NCI-H460 (cell line): Measurements from ENCODE around the gene RNF130. TPM values are rescaled to one million over a fixed set of nuclear protein-coding genes. Genes with fewer than 3 reads are reported as not detected.

Source experiments
- DNase-seq: peaks from one replicate; pipeline ENCODE4 v3.0.0-alpha.2; 2016; ENCODE audit warnings: low read depth; ENCODE audit errors: extremely low read depth
- total RNA-seq: library from RNA; depleted of rRNA; stranded (reverse); fragments of >200 nt; shearing (Covaris generic); gene quantifications from 2 replicates; pipeline ENCODE4 v1.2.3, GENCODE V29; 2014

RNF130 gene
- total RNA-seq, 1 experiment from 2014 or later: 61.6 TPM

GRCh38 chr5:179923436-179923835, 148.1 kb downstream of the RNF130 start:
- no peak for DNase-seq

- DNase-seq: no peak
These were observed 151.4 kb downstream of the RNF130 start for GRCh38 chr5:179920175-179920574.

GRCh38 chr5:179919487-179920060, 152.0 kb downstream of the RNF130 start:
- no peak for DNase-seq

- DNase-seq: no peak
These were observed 152.6 kb downstream of the RNF130 start for GRCh38 chr5:179918742-179919486.

DNA sequence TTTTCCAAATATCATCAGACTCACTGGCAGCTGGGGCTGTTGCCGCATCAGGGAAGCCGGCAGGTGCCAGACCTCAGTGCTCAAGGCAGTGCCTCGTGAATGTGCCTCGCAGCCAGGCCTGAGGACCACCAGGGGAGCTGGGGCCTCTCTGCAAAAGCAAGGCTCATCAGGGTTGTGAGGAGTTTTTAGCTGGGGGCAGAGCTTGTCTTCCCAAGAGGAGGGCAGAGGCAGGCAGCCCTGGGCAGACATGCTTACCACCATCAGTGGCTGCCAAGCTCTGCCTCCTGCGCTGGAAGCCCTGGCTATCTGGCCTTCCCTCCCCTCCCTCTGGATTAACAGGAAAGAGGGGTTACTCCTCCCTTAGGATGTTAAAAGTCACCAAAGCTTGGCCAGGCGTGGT, 155.0 kb downstream of the RNF130 start:
- DNase-seq: no peak

- no peak for DNase-seq
These were observed 156.1 kb downstream of the RNF130 start for GRCh38 chr5:179915406-179915935.

GRCh38 chr5:179914032-179914755, 157.4 kb downstream of the RNF130 start:
- peak; percentile 48 for DNase-seq

- DNase-seq: no peak
These were observed 158.1 kb downstream of the RNF130 start for GRCh38 chr5:179913461-179913860.

- DNase-seq: no peak
These were observed 158.6 kb downstream of the RNF130 start for GRCh38 chr5:179912951-179913350.

- DNase-seq: no peak
These were observed 159.2 kb downstream of the RNF130 start for GRCh38 chr5:179912386-179912785.

GRCh38 chr5:179909224-179909623, 162.3 kb downstream of the RNF130 start:
- DNase-seq: no peak

DNA sequence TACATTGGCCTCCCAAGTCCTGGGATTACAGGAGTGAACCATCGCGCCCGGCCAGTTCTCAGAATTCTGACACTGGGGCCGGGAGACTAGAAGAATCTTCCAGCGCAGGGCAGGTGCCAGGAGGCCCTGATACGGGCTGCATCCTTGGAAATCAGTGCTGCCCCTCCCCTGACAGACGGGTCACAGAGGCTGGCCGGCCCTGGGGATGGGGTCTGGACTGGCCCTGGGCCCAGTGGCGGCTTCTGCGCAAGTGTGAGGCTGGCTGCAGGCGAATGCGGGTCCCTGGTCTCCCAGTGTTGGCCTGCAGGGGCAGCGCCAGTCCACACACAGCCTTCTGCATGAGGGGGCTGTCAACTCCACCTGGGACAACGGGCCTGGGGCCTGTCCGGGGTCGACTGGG, 163.0 kb downstream of the RNF130 start:
- DNase-seq: no peak

DNA sequence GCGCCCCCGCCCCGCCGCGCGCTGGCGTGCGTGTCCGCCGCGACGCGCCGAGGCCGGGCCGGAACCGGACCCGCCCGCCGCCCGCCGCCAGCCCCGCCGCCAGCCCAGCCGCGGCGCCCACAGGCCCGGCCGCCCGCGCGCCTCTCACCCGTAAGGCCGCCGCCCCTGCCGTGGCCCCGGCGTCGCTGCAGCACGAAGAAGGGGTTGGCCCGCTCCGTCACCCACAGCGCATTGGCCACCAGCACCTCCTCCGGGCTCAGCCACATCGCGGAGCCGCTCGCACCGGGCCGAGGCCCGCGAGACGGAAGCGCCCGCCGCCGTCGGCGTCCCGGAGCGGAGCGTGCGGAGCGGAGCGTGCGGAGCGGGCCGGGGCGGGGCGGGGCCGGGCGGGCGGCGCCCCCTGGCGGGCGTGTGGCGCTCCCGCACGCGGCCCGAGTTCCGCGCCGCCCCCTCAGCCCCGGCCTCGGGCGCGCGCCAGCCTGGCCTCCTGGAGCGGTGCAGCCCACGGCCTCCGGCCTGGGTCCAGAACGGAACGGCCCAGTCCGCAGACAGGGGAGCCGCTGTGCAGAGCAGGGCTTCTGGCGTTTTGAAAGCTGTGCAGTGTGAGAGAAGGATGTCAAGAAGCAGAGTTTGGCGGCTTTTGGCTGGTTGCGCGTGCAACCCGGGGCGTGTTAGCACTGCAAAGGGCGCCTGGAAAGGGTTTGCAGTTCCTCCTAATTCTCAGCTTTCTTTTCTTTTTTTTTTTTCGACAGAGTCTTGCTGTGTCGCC, 163.8 kb downstream of the RNF130 start, which contains the start of gene TBC1D9B:
Gene TBC1D9B, minus strand, starts transcription at position 342 of the 769 bp plus-strand sequence. Its CDS starts 76 bp downstream, at position 266.
- peak; percentile 58 for DNase-seq

DNA sequence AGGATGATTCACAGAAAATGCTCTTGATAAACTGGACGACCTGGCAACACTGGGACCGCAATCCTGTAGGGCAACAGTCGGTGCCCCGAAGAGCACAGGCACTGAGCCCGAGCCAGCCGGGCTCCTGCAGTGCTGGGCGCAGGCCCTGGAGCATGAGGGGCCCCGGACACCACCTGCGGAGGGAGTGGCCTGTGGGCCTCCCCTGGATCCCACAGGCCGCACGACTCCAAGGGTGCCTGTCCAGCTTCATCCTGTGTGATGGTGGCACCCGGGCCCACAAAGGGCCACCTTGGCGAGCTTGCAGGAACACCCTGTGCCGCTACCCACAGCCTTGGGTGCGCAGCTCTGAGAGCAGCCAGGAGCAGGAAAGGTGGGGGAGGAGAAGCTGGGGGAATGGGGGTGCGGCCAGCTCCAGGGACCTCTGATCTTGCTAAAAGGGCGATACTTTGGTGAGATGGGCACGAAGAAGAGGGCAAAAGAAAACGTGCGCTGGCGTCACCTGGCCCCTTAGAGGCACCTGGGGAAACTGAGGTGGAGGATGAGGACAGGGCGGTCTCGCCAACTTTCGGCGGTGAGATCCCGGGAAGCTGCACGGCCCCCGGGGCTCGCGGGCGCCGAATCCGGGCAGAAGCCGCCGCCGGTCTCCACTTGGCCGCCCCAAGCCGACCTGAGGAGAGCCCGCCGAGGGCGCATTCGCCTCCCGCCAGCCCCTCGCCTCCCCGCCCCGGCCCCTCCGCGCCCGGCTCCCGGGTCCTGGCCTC, 164.6 kb downstream of the RNF130 start:
- no peak for DNase-seq

GRCh38 chr5:179906294-179906794, 165.2 kb downstream of the RNF130 start:
- DNase-seq: no peak

DNA sequence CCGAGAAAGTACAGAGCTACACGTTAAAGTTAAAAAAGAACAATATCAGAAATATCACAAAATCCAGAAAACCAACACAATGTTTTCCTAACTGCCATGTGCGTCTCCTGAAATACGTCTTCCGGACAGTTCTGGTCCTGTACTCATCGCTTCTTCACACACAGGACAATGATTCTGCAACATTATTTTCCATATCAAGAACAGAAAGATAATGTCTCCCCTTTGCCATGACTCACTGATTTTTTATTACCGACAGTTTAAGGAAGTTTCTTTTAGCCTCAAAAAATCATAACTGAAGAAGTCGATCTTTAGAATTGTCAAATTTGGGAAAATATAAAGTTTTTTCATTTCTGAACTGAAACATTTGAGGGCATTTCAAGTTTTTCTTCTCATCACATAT, 166.4 kb downstream of the RNF130 start:
- no peak for DNase-seq
